ENCODE data around the gene ACOT8.

GRCh38 chr20:45894797-45895196, 37.6 kb upstream of the ACOT8 start:
- no peak for TF ChIP-seq CTCF (IDR thresholded peaks at IDR 0.05)
- no peak for TF ChIP-seq ZFX (IDR thresholded peaks at IDR 0.05; ENCODE audit: borderline replicate concordance)
